Hepatocyte (in vitro differentiated cells): ENCODE measurements around the gene HNRNPA2B1.

Experiments
- EZH2 ChIP-seq: fragments of 200-600 bp; sonication (generic); IDR thresholded peaks from 2 replicates; pipeline ENCODE4 v1.6.1; 2016; ENCODE audit warnings: antibody characterized with exemption, mild to moderate bottlenecking, borderline replicate concordance
- EZH2phosphoT487 ChIP-seq: fragments of 200-600 bp; sonication (generic); IDR thresholded peaks from one replicate; pipeline ENCODE4 v1.6.1; 2018; ENCODE audit warnings: antibody characterized with exemption, mild to moderate bottlenecking, low read depth, moderate library complexity; ENCODE audit not compliant: unreplicated experiment, severe bottlenecking
- TF ChIP-seq, protein P1 (sequence below): fragments of 200-600 bp; sonication (generic); IDR thresholded peaks from 2 replicates; pipeline ENCODE4 v1.5.1; 2016; ENCODE audit warnings: antibody characterized with exemption, mild to moderate bottlenecking; ENCODE audit not compliant: poor library complexity

- TF ChIP-seq, protein P1, sequence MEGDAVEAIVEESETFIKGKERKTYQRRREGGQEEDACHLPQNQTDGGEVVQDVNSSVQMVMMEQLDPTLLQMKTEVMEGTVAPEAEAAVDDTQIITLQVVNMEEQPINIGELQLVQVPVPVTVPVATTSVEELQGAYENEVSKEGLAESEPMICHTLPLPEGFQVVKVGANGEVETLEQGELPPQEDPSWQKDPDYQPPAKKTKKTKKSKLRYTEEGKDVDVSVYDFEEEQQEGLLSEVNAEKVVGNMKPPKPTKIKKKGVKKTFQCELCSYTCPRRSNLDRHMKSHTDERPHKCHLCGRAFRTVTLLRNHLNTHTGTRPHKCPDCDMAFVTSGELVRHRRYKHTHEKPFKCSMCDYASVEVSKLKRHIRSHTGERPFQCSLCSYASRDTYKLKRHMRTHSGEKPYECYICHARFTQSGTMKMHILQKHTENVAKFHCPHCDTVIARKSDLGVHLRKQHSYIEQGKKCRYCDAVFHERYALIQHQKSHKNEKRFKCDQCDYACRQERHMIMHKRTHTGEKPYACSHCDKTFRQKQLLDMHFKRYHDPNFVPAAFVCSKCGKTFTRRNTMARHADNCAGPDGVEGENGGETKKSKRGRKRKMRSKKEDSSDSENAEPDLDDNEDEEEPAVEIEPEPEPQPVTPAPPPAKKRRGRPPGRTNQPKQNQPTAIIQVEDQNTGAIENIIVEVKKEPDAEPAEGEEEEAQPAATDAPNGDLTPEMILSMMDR, result no peak
- TF ChIP-seq EZH2 (no peak), EZH2phosphoT487 (no peak)
Observed at GRCh38 chr7:26250239-26250638, 49.7 kb upstream of the HNRNPA2B1 start.
